Measurements from ENCODE around the gene L3MBTL1.
"Not testable (repeated sequence)": the region's sequence is repeated elsewhere in the genome, so short reads cannot be mapped to it uniquely, and the experiment has no call there.

The L3MBTL1 gene

GRCh38 chr20:43507150-43508080 is at the start of gene L3MBTL1:
TSS of gene L3MBTL1 (plus strand) at chr20:43507697. CDS start at chr20:43513504, 5,807 bp downstream.
- DNase-seq, result no peak

DNA sequence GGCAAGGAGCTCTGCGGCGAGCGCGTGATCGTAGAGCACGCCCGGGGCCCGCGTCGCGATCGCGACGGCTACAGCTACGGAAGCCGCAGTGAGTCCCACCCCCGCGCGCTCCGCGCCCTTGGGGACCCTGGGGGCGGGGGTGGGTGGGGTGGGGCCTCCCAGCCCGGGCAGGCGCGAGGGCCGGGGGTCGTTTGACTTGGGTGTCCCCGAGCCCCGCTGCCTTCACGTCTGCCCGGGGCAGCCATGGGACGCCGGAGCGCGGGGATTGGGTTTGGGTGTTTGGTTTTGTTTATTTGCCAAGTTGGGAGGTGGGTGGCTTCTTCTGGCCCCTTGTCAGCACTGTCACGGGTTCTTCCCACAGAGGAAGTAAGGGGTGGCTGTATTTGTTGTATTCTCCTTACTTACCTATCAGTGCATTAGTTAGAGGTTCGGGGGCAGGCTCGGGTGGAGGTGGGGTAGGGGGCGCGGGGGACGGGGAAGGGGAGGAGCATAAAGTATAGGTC is 49.0 kb upstream of the L3MBTL1 start:
- DNase-seq, result no peak

- DNase-seq, result no peak
Measured at GRCh38 chr20:43459022-43459942, 48.2 kb upstream of the L3MBTL1 start.

DNA sequence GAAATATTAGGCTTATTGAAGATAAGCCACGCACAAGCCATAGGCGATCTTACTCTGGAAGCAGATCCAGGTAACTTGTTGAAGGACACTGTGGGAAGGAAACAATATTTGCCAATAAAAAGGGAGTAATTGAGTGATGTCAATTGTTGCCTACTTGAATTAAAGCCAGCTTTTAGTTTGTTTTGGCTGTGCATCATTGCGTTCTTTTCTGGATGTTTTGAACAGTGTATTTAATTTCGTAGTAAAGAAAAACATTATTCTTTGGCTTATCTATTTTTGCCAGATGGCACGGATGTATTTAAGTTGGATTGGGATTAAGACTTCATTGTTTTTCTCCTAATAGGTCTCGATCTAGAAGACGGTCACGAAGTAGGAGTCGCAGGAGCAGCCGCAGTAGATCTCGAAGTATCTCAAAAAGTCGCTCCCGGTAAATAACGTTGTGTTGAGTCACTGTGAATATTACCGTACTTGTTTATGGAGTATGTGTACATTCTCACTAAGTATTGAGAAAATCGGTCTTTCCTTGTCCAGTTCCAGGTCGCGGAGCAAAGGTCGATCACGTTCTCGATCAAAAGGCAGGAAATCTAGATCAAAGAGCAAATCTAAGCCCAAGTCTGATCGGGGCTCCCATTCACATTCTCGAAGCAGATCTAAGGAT is 47.2 kb upstream of the L3MBTL1 start:
- DNase-seq, result no peak

GRCh38 chr20:43460830-43461200 is 46.7 kb upstream of the L3MBTL1 start:
- DNase-seq, result no peak

- DNase-seq, result no peak
Measured at GRCh38 chr20:43461894-43462659, 45.4 kb upstream of the L3MBTL1 start.

- no peak for DNase-seq
Measured at GRCh38 chr20:43462660-43463526, 44.6 kb upstream of the L3MBTL1 start.

- DNase-seq, result no peak
Measured at GRCh38 chr20:43463527-43464218, 43.8 kb upstream of the L3MBTL1 start.

DNA sequence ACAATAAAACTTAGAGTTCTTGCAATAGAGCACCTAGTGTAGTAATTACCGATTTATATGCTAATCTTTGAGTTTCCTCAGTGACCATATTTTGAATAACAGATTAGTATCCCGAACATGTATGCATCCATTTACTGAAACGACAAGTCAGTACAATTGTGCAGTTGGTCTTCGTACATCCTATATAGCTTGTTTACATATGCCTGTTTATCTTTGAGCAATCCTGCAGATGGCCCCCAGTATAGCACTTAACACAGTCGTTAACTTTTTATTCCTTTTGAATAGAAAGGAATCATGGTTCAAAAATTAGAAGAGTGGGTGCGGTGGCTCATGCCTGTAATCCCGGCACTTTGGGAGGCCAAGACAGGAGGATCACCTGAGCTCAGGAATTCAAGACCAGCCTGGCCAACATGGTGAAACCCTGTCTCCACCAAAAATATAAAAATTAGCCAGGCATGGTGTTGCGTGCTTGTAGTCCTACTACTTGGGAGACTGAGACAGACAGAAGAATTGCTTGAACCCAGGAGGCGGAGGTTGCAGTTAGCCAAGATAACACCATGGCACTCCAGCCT is 43.2 kb upstream of the L3MBTL1 start:
- DNase-seq, result no peak

DNA sequence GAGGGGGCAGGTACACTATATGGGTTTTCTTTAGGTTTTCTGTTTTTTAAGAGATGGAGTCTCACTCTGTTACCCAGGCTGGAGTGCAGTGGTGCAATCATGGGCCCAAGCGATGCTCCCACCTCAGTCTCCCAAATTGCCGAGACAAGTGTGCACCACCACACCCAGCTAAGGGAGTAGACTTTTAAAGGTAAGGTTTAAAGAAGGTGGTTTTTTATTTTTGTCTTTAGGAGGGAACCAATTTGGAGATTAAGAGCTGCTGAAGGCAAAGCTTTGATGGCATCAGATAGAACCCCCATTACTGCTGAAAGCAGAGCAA is 41.9 kb upstream of the L3MBTL1 start:
- DNase-seq, result no peak

DNA sequence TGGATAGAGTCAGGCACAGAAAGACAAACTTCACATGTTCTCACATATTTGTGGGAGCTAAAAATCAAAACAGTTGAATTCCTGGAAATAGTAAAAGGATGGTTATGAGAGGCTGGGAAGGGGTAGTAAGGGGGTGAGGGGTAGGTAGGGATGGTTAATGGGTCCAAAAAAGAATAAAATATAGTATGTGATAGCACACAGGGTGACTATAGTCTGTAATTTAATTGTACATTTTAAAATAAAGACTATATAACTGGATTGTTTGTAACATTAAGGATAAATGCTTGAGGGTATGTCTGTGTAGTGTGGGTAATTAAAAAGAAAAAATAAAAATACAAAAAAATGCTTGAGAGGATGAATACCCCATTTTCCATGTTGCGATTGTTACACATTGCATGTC is 39.9 kb upstream of the L3MBTL1 start:
- DNase-seq, result no peak

DNA sequence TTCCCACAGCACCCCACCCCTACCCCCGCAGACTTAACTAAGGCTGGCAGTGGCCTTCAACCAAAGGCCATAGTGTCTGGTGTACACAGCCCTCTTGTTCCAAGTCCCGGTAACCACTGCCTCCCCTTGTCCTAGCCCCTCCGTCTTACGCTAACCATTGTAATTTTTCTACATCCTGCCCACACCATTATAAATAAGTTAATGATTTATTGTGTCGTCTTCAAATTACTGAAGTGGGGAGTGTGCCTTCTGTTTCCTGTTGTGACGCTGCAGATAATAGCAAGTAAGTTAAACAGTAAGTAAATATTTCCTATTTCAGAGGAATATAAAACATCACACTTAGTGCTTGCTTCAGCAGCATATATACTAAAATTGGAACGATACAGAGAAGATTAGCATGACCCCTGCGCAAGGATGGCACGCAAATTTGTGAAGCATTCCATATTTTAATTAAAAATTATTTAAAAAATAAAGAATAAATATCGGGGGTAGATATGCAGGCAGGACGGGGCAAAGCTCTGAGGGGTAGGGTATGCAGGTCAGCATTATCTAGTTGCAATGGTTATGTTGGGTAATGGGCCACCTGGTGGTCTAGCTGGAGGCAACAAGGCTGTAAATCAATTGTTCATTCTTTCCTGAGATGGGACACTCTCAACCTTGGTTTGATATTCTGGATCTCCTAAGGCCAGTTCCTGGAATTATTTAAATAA is 34.7 kb upstream of the L3MBTL1 start:
- DNase-seq, result no peak

GRCh38 chr20:43473381-43473704 is 34.2 kb upstream of the L3MBTL1 start:
- DNase-seq, result no peak

DNA sequence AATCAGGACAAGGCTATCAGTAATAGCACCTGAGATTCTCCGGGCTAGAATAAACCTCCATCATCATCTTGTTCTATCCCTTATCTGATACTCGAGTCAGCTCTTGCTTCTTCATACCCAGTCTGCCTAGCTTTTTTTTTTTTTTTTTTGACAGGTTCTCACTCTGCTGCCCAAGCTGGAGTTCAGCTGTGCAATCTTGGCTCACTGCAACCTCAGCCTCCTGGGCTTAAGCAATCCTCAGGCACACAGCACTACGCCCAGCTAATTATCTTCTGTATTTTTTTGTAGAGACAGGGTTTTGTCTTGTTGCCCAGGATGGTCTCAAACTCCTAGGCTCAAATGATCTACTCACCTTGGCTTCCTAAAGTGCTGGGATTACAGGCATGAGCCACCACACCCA is 30.3 kb upstream of the L3MBTL1 start:
- DNase-seq, result no peak

DNA sequence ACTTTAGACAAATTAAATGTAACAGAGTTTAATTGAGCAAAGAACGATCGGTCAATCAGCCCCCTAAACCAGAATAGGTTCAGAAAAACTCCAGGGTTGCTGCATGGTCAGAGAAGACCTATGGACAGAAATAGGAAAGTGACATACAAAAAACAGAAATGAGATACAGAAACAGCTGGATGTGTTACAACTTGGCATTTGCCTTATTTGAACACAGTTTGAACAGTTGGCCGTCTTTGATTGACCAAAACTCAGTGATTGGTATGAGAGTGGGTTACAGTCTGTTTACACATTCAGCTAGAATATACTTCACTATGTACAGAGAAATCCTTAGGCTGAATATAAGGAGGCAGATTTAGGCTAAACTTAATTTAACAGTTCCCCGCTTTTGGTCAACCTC is 29.9 kb upstream of the L3MBTL1 start:
- no peak for DNase-seq

- DNase-seq, result no peak
Measured at GRCh38 chr20:43490038-43490437, 17.5 kb upstream of the L3MBTL1 start.

DNA sequence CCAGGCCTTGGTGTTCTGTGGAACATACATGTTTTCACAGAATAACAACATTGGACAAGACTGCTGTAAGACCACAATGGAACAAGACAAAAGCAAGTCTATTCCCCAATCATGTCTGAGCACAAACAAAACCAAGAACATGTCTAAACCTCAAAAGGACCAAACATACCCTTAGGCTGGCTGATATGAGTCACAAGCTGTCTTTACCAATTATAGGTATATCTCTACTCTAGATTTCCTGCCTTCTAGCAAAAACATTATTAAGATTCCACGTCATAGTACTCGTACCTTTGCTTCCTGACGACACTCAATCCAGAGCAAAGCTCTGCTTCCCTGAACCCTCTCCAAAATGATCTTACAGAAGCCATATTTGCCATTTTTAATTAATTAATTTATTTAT is 15.4 kb upstream of the L3MBTL1 start:
- DNase-seq, result no peak

- no peak for DNase-seq
Measured at GRCh38 chr20:43495388-43495787, 12.1 kb upstream of the L3MBTL1 start.

- not testable (repeated sequence) for DNase-seq
Measured at GRCh38 chr20:43502021-43502420, 5.5 kb upstream of the L3MBTL1 start.

DNA sequence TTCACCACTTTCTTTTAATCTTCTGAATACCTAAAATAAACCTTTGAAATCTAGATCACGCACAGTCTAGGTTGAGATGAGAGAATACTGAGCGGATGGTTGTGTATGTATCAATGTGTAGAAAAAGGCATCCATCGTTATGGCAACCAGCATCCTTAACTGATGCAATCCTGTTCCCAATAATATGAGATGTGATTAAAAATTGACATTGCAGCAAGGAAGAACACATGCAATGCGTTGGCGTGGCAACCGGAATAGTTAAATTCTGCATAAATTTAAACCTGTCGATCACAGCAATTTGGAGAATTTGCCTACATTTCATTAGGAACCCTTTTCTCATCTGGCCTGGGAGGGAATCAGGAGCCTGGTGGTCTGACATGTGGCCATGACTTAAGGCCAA is 1.3 kb upstream of the L3MBTL1 start:
- DNase-seq, result no peak

Measured in NCI-H1048 (cell line).